WTC11 (cell line): ENCODE measurements around the gene GALNTL6.

ENCODE experiments used
- CTCF ChIP-seq: fragments of 200-600 bp; IDR thresholded peaks from 2 replicates; pipeline ENCODE4 v1.8.0; 2022; ENCODE audit warnings: antibody characterized with exemption
- JUN ChIP-seq: sonication (generic); formaldehyde crosslinking; IDR thresholded peaks from 2 replicates; pipeline ENCODE4 v1.8.0; 2023; ENCODE audit warnings: mild to moderate bottlenecking, missing genetic modification reagents
- USF1 ChIP-seq: sonication (generic); formaldehyde crosslinking; IDR thresholded peaks from 2 replicates; pipeline ENCODE4 v1.8.0; 2022; ENCODE audit warnings: mild to moderate bottlenecking, missing genetic modification reagents

- TF ChIP-seq CTCF (no peak), USF1 (CRISPR knock-in tag) (no peak), JUN (CRISPR knock-in tag) (no peak)
Observed at GRCh38 chr4:172188248-172188988, 375.2 kb downstream of the GALNTL6 start.
